Suppressor macrophage treated with lipopolysaccharide for 4 hours (primary cell): ENCODE results near the gene NDOR1.

ENCODE experiments used
- DNase-seq: peaks from one replicate; pipeline ENCODE4 v3.0.0-alpha.2; 2020

The NDOR1 gene

DNA sequence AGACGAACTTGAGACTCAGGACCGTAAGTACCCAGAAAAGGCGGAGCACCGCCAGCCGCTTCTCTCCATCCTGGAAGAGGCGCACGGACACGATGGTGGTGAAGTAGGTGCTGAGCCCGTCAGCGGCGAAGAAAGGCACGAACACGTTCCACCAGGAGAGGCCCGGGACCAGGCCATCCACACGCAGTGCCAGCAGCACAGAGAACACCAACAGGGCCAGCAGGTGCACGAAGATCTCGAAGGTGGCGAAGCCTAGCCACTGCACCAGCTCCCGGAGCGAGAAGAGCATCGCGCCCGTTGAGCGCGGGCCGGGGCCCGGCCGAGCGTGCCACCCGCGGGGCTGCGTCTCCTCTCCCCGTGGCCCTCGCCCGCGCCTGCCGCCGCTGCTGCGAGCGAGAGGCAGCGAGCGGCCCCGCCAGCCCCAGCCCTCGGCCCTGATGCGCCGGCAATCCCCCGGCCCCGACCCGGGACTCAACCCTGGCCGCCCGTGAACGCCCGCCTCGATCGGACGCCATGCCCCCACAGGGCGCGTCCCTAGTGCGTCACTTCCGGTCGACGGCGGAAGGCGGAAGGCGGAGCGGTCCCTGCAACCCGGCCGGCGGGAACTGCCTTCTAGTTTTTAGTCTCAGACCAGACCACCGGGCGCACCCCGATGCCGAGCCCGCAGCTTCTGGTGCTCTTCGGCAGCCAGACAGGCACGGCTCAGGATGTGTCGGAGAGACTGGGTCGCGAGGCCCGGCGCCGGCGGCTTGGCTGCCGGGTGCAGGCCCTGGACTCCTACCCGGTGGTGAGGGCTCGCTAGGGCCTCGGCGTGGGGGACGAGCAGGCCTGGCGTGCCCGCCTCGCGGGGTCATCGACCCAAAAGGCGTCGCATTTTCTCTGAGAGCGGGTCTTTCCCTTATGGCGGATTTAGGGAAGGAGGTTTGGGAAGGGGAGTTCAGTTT, at the start of gene NDOR1, which contains the start of gene TMEM203:
TSS of gene NDOR1 (plus strand) at position 575 of the 944 bp plus-strand sequence. CDS start at position 653, 78 bp downstream.
TSS of gene TMEM203 (minus strand) at position 523 of the 944 bp plus-strand sequence. CDS start at position 289, 234 bp downstream.
- peak; percentile 93 for DNase-seq

DNA sequence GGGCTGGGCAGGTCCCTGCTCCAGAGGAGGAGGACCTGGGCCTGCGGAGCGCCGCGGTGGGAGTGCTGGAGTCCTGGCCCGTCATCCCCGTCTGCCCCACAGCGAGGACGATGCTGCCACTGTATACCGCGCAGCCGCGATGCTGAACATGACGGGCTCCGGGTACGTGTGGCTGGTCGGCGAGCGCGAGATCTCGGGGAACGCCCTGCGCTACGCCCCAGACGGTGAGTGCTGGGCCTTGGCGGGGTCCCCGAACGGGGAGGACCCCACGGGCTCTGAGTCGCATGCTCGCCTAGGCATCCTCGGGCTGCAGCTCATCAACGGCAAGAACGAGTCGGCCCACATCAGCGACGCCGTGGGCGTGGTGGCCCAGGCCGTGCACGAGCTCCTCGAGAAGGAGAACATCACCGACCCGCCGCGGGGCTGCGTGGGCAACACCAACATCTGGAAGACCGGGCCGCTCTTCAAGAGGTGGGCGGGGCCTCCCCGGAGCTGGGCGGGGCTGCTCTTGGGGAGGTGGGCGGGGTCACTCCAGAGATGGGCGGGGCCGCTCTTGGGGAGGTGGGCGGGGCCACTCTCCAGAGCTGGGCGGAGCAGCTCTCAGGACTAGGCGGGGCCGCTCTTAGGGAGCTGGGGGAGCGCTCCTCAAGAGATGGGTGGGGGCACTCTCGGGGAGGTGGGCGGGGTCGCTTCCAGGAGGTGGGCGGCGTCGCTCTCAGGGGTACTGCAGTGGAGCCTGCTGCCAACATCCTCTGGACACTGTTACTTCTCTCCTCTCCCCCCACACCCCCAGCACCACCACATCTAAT, 48.7 kb upstream of the NDOR1 start:
- DNase-seq, result peak; percentile 71

DNA sequence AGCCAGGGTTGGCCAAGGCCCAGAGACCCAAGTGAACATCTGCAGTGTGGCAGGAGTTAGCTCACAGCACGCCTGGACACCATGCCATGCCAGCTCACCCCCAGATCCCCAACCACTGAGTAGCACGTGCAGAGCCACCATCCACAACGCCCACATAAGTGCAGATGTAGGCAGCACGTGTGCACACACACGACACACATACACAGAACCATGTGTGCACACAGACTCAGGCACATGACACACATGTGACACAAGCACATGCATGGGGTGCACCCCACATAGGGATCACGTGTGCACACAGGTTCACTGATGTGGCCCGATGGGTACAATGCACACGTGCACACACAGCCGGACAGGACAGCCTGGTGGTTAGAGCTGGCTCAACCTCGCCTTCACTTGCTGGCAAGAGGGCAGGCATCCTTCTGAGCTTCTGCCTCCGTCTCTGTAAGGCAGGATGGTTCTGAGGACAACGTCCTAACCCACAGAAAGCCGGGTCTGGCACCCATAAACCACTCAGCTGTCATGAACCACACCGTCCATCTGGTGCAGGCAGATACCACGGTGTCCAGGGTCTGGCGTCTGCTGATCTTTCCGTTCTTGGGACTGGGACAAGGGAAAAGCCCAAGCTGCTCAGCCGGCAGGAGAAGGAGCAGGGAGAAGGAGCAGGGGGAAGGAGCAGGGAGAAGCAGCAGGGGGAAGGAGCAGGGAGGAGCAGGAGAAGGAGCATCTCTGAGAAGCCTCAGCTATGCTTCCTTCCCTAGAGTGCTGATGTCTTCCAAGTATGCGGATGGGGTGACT, 47.7 kb upstream of the NDOR1 start:
- no peak for DNase-seq

- no peak for DNase-seq
Measured at GRCh38 chr9:137158625-137159024, 46.9 kb upstream of the NDOR1 start.

- DNase-seq, result no peak
Measured at GRCh38 chr9:137159105-137160053, 46.1 kb upstream of the NDOR1 start.

DNA sequence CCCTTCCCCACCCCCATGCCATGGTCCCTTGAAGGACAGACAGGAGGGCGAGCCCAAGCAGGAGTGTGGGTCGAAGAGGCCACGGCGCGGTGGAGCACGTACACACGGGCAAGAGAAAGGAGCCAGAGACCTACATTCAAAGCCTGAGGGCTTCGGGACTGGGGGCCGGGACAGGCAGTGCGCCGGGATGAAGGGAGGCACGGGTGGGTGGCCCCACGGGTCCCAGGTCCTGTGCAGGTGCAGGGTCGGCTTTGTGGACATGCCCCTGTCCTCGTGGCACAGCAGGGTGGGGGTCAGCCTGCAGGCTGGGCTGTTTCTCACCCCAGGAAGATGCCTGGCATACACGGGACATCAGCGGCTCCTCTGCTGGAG, 45.5 kb upstream of the NDOR1 start:
- DNase-seq, result no peak

DNA sequence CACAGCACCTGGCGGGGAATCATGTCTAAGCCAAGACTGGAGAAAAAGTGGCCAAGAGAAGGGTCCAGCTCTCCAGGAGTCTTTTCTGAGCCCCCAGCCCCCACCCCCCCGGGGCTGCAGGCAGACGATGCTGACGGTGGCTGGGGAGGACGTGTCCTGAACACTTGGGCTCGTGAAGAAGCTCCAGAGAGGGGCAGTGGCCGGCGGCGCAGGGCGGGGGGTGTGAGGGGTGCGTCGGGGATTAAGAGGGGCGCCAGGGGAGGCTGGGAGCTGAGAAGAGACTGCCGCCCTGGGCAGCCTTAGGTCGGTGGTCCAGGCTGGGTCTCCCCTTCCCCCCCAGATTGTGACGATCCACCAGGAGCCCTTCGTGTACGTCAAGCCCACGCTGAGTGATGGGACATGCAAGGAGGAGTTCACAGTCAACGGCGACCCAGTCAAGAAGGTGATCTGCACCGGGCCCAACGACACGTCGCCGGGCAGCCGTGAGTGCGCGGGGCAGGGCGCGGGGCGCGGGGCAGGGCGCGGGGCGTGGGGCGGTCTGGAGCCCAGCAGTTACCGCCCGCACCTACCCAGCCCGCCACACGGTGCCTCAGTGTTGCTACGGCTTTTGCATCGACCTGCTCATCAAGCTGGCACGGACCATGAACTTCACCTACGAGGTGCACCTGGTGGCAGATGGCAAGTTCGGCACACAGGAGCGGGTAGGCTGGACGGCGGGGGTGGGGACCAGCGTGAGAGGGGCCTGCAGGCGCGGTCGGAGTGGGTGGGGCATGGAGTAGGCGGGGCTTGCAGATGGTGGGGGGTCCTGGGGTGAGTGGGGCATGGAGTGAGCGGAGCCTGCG, 44.6 kb upstream of the NDOR1 start:
- no peak for DNase-seq

- no peak for DNase-seq
Measured at GRCh38 chr9:137161558-137162486, 43.7 kb upstream of the NDOR1 start.

GRCh38 chr9:137162505-137163364, 42.8 kb upstream of the NDOR1 start:
- no peak for DNase-seq

DNA sequence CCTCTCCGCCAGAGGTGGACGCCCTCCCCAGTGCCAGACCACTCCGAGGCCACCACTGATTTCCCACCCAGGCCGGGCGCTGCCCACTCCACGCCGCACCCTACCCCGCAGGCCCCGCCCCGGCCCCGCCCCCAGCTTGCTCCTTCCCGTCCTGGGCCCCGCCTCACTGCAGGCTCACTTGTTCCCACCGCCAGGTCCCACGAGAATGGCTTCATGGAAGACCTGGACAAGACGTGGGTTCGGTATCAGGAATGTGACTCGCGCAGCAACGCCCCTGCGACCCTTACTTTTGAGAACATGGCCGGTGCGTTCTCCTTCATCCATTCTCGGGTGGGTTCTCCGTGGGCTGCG, 42.2 kb upstream of the NDOR1 start:
- no peak for DNase-seq

DNA sequence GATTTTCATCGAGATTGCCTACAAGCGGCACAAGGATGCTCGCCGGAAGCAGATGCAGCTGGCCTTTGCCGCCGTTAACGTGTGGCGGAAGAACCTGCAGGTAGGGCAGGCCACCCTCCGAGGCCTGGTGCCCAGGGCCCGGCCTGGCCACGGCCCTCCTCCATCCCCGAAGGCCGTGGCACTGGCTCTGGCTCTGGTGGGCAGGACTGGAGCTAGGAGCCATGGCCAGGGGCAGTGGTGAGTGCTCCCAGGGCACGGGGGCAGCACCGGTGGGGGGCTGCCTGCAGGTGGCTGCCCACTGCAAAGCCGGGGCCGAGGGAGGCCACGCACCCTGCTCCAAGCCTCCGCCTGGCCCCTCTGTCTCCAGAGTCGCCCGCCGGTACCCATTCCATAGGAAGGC, 41.7 kb upstream of the NDOR1 start:
- DNase-seq, result no peak

- DNase-seq, result no peak
Measured at GRCh38 chr9:137164370-137165249, 40.9 kb upstream of the NDOR1 start.

- no peak for DNase-seq
Measured at GRCh38 chr9:137165250-137165836, 40.2 kb upstream of the NDOR1 start.

GRCh38 chr9:137166380-137167229, 38.9 kb upstream of the NDOR1 start:
- DNase-seq, result no peak

GRCh38 chr9:137167277-137167746, 38.2 kb upstream of the NDOR1 start:
- DNase-seq, result no peak
